Measurements from ENCODE around the gene ENPP3.

ENPP3 gene

GRCh38 chr6:131597446-131597845 lies 39.7 kb upstream of the ENPP3 start:
- DNase-seq (ENCODE audit: extremely low read depth, insufficient read length) = no peak
- Histone ChIP-seq H3K36me3 (ENCODE audit: control insufficient read depth, insufficient read depth, low read length) (peaks cover 5% of the 10 kb centered on the region), H3K4me3 (replicated peaks; ENCODE audit: low read depth, low read length) (no peak overlapping the region), H3K27me3 (replicated peaks; ENCODE audit: control insufficient read depth, insufficient read depth, low read length) (no peaks in the 10 kb centered on the region)
- peak; percentile 34 for TF ChIP-seq CTCF (IDR thresholded peaks at IDR 0.05; ENCODE audit: insufficient read depth, low read length, poor library complexity, severe bottlenecking)

DNA sequence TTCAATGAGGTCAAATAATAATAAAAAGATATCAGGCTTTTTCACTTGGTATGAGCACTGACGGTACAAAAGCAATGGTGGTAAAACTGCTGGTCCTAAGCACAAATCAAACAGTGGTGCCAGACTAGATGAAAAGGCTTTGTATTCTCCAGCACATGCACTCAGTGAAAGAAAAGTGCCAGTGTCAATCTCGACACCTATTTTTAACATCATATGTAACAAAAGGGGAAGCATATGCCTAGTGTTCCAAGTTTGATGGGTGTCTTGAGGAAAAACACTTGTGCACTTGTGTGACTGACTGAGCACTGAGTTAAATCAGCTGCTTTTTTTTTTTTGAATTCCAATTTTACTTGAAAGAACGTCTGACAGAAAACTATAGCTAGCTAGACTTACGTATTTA lies 36.4 kb upstream of the ENPP3 start:
- TF ChIP-seq CTCF (IDR thresholded peaks at IDR 0.05; ENCODE audit: insufficient read depth, low read length, poor library complexity, severe bottlenecking) = no peak
- no peak overlapping the region for H3K4me3 ChIP-seq (replicated peaks; ENCODE audit: low read depth, low read length)
- H3K27me3 ChIP-seq (replicated peaks; ENCODE audit: control insufficient read depth, insufficient read depth, low read length) = no peaks in the 10 kb centered on the region
- no peak for DNase-seq (ENCODE audit: extremely low read depth, insufficient read length)
- H3K36me3 ChIP-seq (ENCODE audit: control insufficient read depth, insufficient read depth, low read length) = peaks cover 2% of the 10 kb centered on the region

DNA sequence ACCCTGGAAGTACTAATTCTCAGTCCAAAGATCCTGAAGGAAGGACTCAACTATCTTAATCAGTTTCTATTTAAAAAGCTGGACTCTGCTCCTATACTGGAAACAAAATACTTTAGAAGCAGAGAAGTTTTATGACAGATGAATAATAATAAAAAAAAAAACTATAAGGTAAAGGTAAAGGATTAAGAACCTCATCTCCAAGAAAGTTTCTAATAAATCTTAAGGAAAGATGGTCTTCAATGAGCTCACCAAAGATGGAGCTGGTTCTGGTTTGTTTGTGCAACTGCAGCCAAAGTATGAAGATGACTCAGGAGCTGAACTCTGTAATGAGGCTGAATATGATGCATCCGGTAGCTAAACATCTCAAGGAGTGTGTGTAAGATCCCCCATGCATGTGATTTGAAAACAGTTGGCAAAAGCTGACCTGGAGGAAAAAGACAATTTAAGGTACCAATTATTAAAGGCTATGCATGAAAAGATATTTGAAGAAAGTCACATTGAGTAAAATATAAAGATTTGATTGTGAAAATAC lies 34.3 kb upstream of the ENPP3 start:
- Histone ChIP-seq H3K36me3 (ENCODE audit: control insufficient read depth, insufficient read depth, low read length) (peaks cover 2% of the 10 kb centered on the region), H3K27me3 (replicated peaks; ENCODE audit: control insufficient read depth, insufficient read depth, low read length) (no peaks in the 10 kb centered on the region), H3K4me3 (replicated peaks; ENCODE audit: low read depth, low read length) (no peak overlapping the region)
- no peak for TF ChIP-seq CTCF (IDR thresholded peaks at IDR 0.05; ENCODE audit: insufficient read depth, low read length, poor library complexity, severe bottlenecking)
- no peak for DNase-seq (ENCODE audit: extremely low read depth, insufficient read length)

DNA sequence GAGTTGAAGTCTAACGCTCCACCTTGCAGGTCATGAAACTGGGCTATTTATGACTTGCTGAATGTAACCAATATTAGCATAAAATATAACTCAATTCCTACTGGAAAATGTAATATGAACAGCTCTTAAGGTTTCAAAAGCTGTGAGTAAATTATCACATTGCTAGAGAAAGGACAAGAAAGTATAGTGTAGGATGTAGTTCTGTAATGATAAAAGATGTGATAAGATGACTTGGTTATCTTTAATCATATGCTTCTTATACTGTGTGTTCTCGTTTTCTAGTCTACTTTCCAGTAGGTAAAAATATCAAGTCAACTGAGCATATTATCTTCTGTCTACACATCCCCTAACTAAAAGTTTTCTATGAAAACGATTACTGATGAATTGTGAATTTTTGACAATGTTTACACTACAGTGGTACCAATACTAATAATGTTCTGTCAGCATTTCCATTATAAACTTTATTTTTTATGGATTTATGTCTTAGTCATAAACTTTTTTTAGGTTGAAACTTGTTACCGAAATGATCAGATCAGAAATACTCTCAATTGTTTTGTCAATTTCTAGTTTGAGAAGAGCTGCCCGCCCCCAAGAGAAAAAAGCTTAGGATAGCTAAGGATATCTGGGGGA lies 23.7 kb upstream of the ENPP3 start:
- no peak for TF ChIP-seq CTCF (IDR thresholded peaks at IDR 0.05; ENCODE audit: insufficient read depth, low read length, poor library complexity, severe bottlenecking)
- H3K4me3 ChIP-seq (replicated peaks; ENCODE audit: low read depth, low read length) = no peak overlapping the region
- DNase-seq (ENCODE audit: extremely low read depth, insufficient read length) = no peak
- H3K27me3 ChIP-seq (replicated peaks; ENCODE audit: control insufficient read depth, insufficient read depth, low read length) = no peaks in the 10 kb centered on the region
- peaks cover 4% of the 10 kb centered on the region for H3K36me3 ChIP-seq (ENCODE audit: control insufficient read depth, insufficient read depth, low read length)

GRCh38 chr6:131615275-131615674 lies 21.8 kb upstream of the ENPP3 start:
- no peak for TF ChIP-seq CTCF (IDR thresholded peaks at IDR 0.05; ENCODE audit: insufficient read depth, low read length, poor library complexity, severe bottlenecking)
- peaks cover 8% of the 10 kb centered on the region for H3K36me3 ChIP-seq (ENCODE audit: control insufficient read depth, insufficient read depth, low read length)
- no peaks in the 10 kb centered on the region for H3K27me3 ChIP-seq (replicated peaks; ENCODE audit: control insufficient read depth, insufficient read depth, low read length)
- H3K4me3 ChIP-seq (replicated peaks; ENCODE audit: low read depth, low read length) = no peak overlapping the region
- no peak for DNase-seq (ENCODE audit: extremely low read depth, insufficient read length)
